HFFc6 (cell line): ENCODE measurements around the gene SLC25A1. TPM values are rescaled to one million over a fixed set of nuclear protein-coding genes. Genes with fewer than 3 reads are reported as not detected.
A peak's percentile ranks its signal among the peaks of the same experiment; 100 is the strongest.

Experiments used
- DNase-seq: peaks from one replicate; pipeline ENCODE4 v3.0.0-alpha.2; 2018
- H3K27ac Mint-ChIP-seq: 2 replicates; pipeline ENCODE4 v1.8.0; 2020; ENCODE audit warnings: mild to moderate bottlenecking, mixed read lengths
- H3K27me3 Mint-ChIP-seq: 2 replicates; pipeline ENCODE4 v1.8.0; 2021; ENCODE audit warnings: mild to moderate bottlenecking, moderate library complexity, mixed read lengths; ENCODE audit not compliant: insufficient read depth
- H3K36me3 Mint-ChIP-seq: 2 replicates; pipeline ENCODE4 v1.8.0; 2021; ENCODE audit warnings: low read depth, mixed read lengths
- H3K4me1 Mint-ChIP-seq: 2 replicates; pipeline ENCODE4 v1.8.0; 2020; ENCODE audit warnings: low read depth, mixed read lengths
- H3K4me3 Mint-ChIP-seq: 2 replicates; pipeline ENCODE4 v1.8.0; 2020; ENCODE audit warnings: mild to moderate bottlenecking, moderate library complexity, mixed read lengths
- H3K9me3 Mint-ChIP-seq: 2 replicates; pipeline ENCODE4 v1.8.0; 2020; ENCODE audit warnings: mild to moderate bottlenecking, mixed read lengths
- CTCF ChIP-seq: fragments of 200-600 bp; sonication (generic); IDR thresholded peaks from 2 replicates; pipeline ENCODE4 v1.5.0; 2021; ENCODE audit warnings: antibody characterized with exemption, mild to moderate bottlenecking
- total RNA-seq, 6 experiments: library from RNA; stranded (reverse); fragmentation: NEBNext Ultra II Directional; extraction: Animal tissue kit (Norgen Biotek cat#: 25700); gene quantifications; 2 replicates in 1 of 6; 3 replicates in 5 of 6; pipeline ENCODE4 v1.2.3, GENCODE V29; 2021

The SLC25A1 gene
- total RNA-seq, 6 experiments from 2014 or later: 102 to 124 (median 108) TPM

GRCh38 chr22:19180234-19180633 lies 1.7 kb upstream of the SLC25A1 start:
- Mint-ChIP-seq H3K4me3 (no peak overlapping the region), H3K36me3 (no peaks in the 10 kb centered on the region), H3K27me3 (peaks cover 4% of the 10 kb centered on the region; the same call in 1 of the 2 replicates), H3K27ac (no peak overlapping the region), H3K9me3 (no peaks in the 10 kb centered on the region), H3K4me1 (peaks cover 30% of the 10 kb centered on the region)
- TF ChIP-seq CTCF: no peak
- DNase-seq: no peak

GRCh38 chr22:19179497-19180048 lies 1.0 kb upstream of the SLC25A1 start:
- Mint-ChIP-seq H3K27me3 (peaks cover 4% of the 10 kb centered on the region; the same call in 1 of the 2 replicates), H3K27ac (peak overlapping the region; percentile 75), H3K9me3 (no peaks in the 10 kb centered on the region), H3K4me1 (peaks cover 31% of the 10 kb centered on the region), H3K36me3 (no peaks in the 10 kb centered on the region), H3K4me3 (peak overlapping the region; percentile 86)
- TF ChIP-seq CTCF: peak; percentile 81
- DNase-seq: peak; percentile 81

GRCh38 chr22:19178065-19178656 lies 375 bp downstream of the SLC25A1 start:
- Mint-ChIP-seq H3K27ac (no peak overlapping the region), H3K9me3 (no peaks in the 10 kb centered on the region), H3K4me3 (peak overlapping the region; percentile 74), H3K36me3 (no peaks in the 10 kb centered on the region), H3K4me1 (peaks cover 42% of the 10 kb centered on the region), H3K27me3 (peaks cover 4% of the 10 kb centered on the region)
- no peak for DNase-seq
- no peak for TF ChIP-seq CTCF

GRCh38 chr22:19177164-19178064 lies 1.1 kb downstream of the SLC25A1 start:
- no peak for TF ChIP-seq CTCF
- DNase-seq: no peak
- peaks cover 4% of the 10 kb centered on the region for H3K27me3 Mint-ChIP-seq
- H3K4me3 Mint-ChIP-seq: peak overlapping the region; percentile 78
- H3K27ac Mint-ChIP-seq: peak overlapping the region; percentile 48
- H3K4me1 Mint-ChIP-seq: peaks cover 50% of the 10 kb centered on the region
- H3K36me3 Mint-ChIP-seq: peaks cover 6% of the 10 kb centered on the region; the same call in 1 of the 2 replicates
- no peaks in the 10 kb centered on the region for H3K9me3 Mint-ChIP-seq

GRCh38 chr22:19176732-19177131 lies 1.8 kb downstream of the SLC25A1 start:
- H3K4me3 Mint-ChIP-seq: peak overlapping the region; percentile 78
- DNase-seq: no peak
- H3K36me3 Mint-ChIP-seq: peaks cover 11% of the 10 kb centered on the region; the same call in 1 of the 2 replicates

More at GRCh38 chr22:19176732-19177131, 1.8 kb downstream of the SLC25A1 start:
- Mint-ChIP-seq H3K9me3 (no peaks in the 10 kb centered on the region), H3K4me1 (peaks cover 55% of the 10 kb centered on the region), H3K27ac (peak overlapping the region; percentile 40), H3K27me3 (peaks cover 4% of the 10 kb centered on the region)
- no peak for TF ChIP-seq CTCF
